ENCODE measurements around the gene GET3. TPM values are rescaled to one million over a fixed set of nuclear protein-coding genes. Genes with fewer than 3 reads are reported as not detected.

GET3 gene
- total RNA-seq, 1 donor from 2014 or later: 65.0 TPM

DNA sequence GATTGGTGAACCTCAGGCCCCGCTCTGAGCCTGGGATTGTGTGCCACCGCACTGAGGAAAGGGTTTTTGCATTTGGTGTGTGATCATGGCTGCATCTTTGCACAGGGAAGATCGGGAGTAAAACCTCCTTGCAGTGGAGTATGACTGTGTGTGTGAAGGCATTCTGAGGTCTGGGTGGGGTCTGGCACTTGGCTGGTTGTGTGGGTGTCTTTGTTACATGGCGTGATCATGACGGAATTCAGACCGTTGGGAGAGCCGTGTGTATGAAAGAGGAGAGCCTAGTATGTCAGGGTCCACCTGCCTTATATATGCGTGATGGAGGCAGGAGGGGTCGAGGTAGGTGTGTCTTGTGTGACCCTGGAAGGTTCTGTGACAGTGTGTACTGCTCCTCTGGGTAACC is 13.6 kb downstream of the GET3 start:
- no peak for DNase-seq (ENCODE audit: extremely low read depth, low read depth, low spot score)

DNA sequence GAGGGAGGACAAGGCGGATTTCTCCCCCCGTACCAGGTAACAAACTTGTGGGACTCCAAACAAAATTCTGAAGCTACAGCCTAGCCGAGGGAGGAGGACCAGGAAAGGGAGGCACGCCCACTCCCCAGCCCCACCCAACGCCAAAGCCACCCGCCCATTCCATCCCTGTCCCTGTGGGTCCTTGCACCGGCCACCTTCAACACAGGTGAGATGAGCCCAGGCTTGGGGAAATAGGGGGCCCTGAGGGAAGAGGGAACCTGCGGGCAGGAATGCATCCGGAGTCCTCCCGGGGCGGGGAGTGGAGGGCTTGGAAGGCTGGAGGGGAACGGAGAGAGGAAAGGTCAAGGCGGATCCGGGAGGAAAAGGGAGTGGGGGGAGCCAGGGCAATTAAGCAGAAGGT is 14.3 kb downstream of the GET3 start, which contains the start of gene BEST2:
TSS of gene BEST2 (plus strand) at position 157 of the 400 bp plus-strand sequence. CDS start 802 bp downstream, outside the sequence.
- DNase-seq (ENCODE audit: extremely low read depth, low read depth, low spot score): no peak

DNA sequence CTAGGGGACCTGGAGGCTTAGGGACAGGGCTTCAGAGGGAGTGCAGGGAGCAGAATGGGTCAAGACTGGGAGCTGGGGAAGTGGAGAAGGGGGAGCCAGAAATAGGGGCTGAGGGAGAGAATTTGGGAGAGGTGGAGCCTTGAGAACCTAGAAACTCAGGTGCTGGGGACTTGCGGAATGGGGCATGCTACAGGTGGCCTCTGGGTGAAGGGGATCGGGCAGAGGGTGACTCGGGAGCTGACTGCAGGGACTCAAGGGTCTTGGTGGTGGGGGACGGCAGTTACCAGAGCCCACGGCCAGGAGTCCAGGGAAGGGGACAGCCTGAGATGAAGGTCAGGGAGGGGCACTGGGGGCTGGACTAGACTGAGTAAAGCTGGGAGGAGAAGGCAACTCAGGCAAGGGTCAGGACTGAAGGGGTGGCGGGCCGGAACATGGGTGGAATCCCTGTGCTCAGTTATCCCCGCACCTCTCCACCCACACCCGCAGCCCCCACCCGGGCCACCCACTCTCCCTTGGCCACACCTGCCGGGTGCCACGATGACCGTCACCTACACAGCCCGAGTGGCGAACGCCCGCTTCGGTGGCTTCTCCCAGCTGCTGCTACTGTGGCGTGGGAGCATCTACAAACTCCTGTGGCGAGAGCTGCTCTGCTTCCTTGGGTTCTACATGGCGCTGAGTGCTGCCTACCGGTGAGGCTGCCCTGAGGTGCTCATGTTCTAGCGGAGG is 14.9 kb downstream of the GET3 start:
- no peak for DNase-seq (ENCODE audit: extremely low read depth, low read depth, low spot score)

DNA sequence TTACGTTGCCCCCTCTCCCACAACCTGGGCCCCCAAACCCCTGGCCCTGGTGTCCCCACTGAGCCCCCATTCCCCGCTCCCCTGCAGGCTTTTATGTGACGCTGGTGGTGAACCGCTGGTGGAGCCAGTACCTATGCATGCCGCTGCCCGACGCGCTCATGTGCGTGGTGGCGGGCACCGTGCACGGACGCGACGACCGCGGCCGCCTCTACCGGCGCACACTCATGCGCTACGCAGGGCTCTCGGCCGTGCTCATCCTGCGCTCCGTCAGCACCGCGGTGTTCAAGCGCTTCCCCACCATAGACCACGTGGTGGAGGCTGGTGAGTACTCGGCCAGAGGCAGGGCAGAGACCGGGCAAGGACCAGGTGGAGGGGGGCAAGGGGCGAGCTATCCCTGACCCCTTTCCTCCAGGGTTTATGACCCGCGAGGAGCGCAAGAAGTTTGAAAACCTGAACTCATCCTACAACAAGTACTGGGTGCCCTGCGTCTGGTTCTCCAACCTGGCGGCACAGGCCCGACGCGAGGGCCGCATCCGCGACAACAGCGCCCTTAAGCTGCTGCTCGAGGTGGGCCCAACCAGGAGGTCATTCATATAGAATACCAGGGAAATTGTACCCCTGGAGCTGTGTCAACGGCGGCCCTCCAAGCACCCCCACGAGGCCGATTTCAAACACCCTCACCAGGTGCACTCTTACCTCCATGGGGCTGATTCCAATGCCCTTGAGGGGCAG is 17.3 kb downstream of the GET3 start:
- no peak for DNase-seq (ENCODE audit: extremely low read depth, low read depth, low spot score)

DNA sequence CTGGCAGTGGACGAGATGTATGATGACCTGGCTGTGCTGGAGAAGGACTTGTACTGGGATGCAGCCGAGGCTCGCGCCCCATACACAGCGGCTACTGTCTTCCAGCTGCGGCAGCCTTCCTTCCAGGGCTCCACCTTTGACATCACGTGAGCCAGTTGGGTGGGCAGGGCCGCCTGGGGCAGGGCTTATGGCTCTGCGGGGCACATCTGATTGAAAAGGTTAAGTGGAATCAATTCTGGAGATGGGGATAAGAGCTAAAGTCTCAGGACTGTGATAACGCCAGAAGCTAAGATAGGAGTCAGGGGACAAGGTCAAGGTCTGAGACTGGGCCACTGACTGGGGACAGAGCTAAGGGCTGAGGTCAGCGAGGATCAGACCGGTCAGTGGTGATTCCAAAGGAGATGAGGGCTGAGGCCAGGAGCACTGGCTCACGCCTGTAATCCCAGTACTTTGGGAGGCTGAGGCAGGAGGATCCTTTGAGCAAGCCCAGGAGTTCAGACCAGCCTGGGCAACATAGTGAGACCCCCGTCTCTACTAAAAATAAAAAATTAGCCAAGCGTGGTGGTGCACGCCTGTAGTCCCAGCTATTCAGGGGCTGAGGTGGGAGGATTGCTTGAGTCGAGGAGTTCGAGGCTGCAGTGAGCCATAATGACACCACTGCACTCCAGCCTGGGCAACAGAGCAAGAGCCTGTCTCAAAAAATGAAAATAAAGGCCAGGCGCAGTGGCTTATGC is 19.0 kb downstream of the GET3 start:
- no peak for DNase-seq (ENCODE audit: extremely low read depth, low read depth, low spot score)

DNA sequence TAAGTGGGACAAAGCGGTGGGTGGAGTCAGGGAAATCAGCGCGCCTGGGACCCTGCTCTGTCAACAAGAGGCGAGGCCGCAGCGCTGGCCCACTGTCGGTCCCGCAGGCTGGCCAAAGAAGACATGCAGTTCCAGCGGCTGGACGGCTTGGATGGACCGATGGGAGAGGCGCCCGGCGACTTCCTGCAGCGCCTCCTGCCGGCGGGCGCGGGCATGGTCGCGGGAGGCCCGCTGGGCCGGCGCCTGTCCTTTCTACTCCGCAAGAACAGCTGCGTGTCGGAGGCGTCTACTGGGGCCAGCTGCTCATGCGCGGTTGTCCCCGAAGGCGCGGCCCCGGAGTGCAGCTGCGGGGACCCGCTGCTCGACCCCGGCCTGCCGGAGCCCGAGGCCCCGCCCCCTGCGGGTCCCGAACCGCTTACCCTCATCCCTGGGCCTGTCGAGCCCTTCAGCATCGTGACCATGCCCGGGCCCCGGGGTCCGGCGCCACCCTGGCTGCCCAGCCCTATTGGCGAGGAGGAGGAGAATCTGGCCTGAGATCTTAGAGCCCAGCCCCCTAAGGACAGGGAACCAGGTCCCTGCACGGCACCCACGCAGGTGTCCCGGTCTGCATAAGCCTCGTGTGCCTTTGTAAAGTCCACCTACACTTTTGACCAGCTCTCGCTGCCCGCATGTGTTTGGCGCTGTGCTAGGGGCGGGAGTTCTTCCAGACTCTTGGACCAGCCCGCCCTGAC is 20.4 kb downstream of the GET3 start:
- DNase-seq (ENCODE audit: extremely low read depth, low read depth, low spot score): no peak

DNA sequence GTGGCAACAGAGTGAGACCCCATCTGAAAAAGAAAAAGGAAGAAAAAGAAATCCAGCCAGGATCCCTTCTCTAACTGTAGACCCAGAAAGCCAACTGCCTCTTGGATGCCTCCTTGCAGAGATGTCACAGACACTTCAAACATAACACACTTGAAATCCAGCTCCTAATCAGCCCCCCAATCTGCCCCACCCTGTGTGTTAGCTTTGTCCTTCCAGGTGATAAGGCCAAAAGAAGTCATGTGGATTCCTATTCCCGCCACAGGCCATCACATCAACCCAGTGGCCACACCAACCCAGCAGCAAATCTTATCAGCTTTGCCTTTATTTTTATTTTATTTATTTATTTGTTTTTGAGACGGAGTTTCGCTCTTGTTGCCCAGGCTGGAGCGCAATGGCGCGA is 22.4 kb downstream of the GET3 start:
- DNase-seq (ENCODE audit: extremely low read depth, low read depth, low spot score): no peak

DNA sequence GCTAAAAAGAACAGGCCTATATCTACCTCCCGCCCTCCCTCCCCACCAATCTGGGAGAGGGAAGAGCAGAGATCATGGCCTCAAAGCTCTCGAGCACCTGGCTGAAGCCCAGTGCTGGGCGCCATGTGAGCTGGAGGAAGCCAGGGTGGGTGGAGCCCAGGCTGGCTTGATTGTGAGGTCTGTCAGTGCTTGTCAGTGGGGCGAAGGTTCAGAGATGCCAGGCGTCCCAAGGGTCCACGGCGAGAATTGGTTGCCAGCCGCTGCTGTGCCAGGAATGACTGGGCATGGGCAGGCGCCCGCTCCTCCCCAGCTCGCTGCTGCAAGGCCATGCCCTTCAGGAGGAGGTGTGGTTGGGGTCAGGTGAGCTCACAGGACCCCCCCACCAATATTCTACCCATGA is 25.8 kb downstream of the GET3 start:
- no peak for DNase-seq (ENCODE audit: extremely low read depth, low read depth, low spot score)

DNA sequence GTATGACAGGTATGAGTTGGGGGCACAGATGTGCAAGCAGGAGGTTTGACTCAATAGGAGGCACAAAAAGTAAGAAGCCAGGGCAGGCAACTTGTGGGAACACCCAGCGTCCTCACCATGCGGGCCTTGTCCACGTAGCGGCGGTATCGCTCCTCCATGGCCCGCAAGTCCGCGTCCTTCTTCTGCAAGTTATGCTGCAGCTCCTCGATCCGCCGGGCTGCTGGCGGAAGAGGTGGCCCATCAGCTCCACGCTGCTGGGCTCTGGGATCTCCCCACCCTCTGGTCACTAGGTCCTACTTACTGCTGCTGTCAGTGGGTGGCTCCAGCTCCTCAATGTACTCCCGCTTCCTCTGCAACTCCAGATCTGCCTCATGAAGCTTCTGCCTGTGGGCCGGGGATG is 27.4 kb downstream of the GET3 start:
- DNase-seq (ENCODE audit: extremely low read depth, low read depth, low spot score): no peak

DNA sequence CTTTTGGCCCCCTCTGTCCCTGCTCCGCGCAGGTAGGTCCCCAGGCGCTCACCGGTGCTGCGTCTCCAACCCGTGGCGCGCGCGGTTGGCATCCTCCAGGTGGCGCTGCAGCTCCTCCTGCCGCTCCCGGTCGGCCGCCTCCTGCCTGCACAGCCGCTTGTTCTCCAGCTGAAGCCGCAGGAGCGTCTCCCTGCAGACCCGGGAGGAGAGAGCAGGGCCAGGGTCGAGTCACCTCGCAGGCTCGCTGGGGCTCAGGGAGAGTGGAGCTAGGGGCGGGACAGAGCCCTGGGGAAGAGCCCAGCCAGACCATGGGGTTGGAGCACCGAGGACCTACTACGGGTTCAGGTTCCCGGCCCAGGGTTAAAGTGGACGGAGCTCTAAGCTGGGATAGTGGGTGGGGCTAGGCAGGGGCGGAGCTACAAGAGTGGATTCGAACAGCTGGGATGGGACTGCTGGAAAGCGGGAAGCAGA is 28.8 kb downstream of the GET3 start:
- no peak for DNase-seq (ENCODE audit: extremely low read depth, low read depth, low spot score)

DNA sequence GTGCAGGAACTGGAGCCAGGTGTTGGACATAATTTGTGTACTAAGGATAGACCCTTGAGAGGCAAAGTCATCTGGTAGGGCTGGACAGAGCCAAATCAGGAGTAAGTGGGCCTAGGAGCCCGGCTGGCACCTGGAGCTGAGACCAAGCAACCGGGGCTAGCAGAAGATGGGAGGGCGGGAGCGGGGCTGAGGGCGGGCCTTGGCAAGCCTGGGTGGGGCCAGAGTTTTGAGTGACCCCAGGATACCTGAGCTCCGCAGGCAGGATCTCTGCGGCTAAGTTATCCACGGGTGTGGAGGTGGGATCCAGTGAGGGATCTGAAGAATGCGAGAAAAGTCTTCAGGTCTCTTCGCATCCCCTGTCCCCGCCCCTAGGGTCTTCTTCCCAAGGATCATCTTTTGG is 29.9 kb downstream of the GET3 start:
- DNase-seq (ENCODE audit: extremely low read depth, low read depth, low spot score): no peak

DNA sequence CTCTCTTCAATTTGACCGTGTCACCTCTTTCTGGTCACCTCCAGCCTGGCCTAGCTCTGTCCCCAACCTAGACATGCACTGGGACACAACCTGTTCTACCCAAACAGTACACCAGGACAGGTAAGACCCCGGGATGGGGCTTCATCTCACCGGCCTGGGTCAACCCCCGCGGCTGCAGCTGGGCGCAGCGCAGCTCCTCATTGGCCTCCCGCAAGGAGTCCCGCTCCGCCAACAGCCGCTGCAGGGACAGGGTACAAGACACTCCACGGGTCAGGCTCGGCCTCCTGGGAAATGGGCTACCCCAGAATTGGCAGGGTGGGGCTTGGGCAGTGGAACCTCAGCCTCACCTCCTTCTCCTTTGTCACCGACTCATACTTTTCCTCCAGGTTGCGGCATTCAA is 30.4 kb downstream of the GET3 start:
- DNase-seq (ENCODE audit: extremely low read depth, low read depth, low spot score): no peak

DNA sequence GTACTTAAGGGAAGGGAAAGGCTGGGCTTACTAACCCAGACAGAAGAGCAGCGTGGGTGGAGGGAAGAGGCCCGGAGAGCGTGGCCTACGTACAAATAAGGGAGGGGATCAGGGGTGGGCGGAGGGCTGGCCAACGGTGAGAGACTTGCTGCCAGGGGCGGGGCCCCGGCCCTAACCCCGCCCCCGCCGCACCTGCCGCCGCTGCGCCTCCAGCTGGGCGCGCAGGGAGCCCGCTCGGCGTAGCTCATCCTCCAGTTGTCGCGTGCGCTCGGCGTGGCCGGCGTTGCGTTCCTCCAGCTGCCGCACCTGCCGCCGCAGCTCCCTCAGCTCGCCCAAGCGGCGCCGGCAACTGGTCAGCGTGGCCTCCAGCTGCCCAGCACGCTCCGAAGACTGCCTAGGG is 32.4 kb downstream of the GET3 start:
- DNase-seq (ENCODE audit: extremely low read depth, low read depth, low spot score): no peak

DNA sequence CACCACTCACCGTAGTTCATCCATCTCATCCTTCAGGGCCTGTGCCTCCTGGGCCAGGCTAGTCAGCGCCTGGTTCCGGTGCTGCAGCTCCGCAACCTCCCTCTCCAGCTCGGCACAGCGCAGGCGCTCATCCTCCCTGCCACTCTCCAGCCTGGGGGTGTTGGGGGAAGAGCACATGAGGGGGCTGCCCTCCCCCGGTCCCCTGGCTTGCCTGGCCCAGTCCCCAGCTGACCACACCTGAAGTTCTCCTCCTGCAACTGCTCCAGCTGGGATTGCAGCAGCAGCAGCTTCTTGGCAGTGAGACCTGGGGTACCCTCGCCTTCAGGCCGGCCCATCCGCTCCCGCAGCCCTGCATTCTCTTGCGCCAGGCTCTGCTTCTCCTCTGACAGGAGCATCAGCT is 33.6 kb downstream of the GET3 start:
- DNase-seq (ENCODE audit: extremely low read depth, low read depth, low spot score): no peak

DNA sequence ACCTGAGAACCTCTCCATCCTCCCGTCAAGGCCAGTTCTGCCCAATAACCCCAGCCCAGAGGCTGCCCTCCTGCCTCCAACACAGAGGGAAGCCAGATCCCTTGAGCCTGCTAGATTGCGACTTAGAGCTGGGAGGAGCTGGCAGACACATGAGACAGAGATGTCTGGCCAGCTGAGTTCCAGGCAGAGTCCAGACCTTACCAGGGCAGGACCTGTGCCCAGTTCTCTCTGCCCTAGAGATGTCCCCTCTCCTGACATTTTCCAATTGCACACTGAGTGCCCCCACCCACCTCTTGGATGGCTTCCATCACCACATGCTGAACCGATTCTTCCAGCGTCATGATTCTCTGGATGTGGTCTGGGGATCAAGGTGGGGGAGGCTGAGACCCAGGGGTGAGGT is 35.0 kb downstream of the GET3 start:
- DNase-seq (ENCODE audit: extremely low read depth, low read depth, low spot score): no peak

DNA sequence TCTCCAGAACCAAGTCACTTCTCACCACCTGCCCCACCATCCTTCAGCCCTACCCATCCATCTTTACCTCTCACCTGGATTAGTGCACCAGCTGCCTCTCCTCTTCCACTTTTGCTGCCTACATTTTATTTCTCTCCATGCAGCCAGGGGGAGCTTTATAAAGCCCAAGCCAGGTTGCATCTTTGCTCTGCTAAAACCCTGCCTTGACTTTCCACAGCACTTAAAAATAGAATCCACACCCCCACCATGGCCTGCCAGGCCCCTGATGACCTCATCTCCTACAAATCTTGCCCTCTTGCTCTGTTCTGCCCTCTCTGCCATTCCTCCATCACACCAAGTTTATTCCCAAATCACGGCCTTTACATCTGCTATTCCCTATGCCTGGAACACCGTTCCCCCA is 36.3 kb downstream of the GET3 start:
- no peak for DNase-seq (ENCODE audit: extremely low read depth, low read depth, low spot score)

DNA sequence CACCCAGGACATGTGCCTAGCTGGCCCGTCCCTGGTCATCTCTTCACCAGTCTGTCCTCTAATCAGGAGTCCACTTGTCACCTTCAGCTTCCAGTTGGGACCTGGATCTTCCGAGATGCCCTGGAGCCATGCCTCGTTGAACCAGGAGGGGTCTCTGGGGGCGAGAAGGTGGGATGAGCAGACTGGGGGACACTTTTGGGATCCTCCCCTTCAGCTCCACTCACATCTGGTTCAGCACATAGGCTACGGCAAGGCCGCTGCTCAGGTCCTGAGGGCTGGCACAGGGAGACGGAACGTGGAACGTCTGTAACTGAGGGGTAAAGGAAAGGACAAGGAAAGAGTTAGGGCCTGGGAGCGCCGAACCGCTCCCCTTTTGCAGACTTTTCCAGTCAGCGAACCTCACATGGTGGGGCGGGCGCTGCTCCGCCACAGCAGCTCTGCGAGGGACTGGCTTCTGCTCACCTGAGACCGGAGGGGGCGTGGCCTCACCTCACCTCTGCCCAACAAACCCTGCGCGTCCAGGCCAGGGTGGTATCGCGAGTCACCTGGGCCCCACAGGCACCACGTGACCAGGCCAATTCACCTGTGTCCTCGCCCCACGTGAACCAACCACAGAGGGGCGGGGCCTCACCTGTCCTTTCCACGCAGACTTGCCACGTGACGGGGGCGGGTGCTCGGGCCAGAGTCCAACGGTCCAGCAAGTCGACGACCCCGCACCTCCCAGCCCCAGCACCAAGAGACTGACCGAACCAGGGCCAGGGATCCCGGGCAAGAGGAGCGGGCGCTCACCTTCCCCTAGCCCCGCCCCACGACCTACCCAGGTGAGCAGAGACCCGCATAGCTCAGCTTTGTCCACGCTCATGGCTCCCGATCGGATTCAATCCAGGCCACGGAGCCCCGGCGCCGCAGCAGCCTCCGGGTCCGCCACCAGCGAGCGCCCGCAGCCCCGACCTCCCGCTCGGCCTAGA is 37.6 kb downstream of the GET3 start, which contains the start of gene HOOK2:
TSS of gene HOOK2 (minus strand) at position 965 of the 968 bp plus-strand sequence. CDS start at position 862, 103 bp downstream.
- no peak for DNase-seq (ENCODE audit: extremely low read depth, low read depth, low spot score)

DNA sequence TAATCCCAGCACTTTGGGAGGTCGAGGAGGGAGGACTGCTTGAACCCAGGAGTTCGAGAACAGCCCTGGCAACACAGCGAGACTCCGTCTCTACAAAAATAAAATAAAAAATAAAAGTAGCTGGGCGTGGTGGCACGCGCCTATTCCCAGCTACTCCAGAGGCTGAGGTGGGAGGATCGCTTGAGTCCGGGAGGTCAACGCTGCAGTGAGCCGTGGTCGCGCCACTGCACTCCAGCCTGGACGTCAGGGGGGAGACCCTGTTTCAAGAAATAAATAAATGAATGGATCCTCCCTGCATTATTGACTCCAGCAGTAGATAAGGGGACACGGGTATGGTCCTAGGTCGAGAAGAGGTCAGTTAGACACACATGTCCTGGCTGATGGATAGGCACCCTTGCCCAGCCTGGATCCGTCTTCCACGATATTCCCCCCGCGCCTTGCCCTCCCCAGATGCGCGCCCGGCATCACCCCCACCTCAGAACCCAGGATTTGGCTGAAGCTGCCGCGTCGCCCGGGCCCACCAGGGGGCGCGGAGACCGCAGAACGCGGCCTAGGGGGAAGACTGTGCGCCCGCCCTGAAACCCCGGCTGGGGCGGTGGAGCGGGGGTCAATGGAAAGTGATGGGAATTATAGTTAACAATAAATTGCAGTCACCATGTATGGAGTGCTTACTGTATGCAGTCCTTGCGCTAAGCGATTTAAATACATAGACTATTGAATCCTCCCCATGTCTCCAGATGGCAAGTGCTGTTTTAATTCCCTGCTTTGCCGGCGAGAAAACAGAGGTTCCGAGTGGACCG is 40.1 kb downstream of the GET3 start:
- no peak for DNase-seq (ENCODE audit: extremely low read depth, low read depth, low spot score)
